ENCODE measurements around the gene RGS6.

DNA sequence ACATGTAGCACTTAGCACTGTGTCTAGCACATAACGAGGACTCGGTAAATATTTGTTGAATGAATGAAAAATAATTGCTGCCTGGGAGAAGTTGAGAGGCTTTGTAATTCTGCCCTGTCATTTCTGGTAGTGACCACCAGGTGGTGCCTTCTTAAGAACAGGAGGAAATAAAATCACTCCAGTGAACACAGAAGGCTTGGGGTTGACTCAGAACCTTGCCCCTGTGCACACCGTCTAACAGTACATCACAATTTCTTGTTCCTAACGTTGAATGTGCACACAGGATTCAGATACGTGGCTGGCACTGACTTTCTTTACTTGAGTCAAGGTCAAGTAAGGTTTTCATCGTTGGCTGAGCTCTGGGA, 91.8 kb downstream of the RGS6 start:
- TF ChIP-seq, protein P1, sequence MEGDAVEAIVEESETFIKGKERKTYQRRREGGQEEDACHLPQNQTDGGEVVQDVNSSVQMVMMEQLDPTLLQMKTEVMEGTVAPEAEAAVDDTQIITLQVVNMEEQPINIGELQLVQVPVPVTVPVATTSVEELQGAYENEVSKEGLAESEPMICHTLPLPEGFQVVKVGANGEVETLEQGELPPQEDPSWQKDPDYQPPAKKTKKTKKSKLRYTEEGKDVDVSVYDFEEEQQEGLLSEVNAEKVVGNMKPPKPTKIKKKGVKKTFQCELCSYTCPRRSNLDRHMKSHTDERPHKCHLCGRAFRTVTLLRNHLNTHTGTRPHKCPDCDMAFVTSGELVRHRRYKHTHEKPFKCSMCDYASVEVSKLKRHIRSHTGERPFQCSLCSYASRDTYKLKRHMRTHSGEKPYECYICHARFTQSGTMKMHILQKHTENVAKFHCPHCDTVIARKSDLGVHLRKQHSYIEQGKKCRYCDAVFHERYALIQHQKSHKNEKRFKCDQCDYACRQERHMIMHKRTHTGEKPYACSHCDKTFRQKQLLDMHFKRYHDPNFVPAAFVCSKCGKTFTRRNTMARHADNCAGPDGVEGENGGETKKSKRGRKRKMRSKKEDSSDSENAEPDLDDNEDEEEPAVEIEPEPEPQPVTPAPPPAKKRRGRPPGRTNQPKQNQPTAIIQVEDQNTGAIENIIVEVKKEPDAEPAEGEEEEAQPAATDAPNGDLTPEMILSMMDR (IDR thresholded peaks at IDR 0.05): peak in 2 of 4 experiments; percentile 18 to 28
- TF ChIP-seq POLR2A (IDR thresholded peaks at IDR 0.05) (no peak), POLR2AphosphoS5 (IDR thresholded peaks at IDR 0.05) (no peak), EP300 (IDR thresholded peaks at IDR 0.05) (no peak)
